ENCODE results near the gene GRM8.

Gene GRM8

DNA sequence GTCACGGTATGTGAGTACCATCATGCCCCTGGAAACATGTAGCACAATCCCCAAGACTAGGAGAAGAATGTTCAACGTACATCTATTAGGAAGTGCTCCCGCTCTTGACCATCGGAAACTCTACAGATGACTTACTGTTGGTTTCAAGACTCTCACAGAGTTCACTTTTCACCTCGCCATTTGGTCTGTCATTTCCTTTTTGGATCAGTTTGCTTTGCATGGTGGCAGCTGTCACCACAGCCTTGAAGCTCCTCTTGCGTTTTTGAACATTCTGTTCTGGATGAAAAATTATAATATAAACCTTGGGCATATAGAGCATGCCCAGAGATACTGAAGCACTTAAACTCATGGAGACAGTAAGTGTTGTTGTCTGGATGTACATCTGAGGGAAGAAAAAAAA lies 806.8 kb downstream of the GRM8 start:
- TF ChIP-seq ZC3H10 (CRISPR knock-in tag; IDR thresholded peaks at IDR 0.05): no peak
- TF ChIP-seq CSDC2 (CRISPR knock-in tag; IDR thresholded peaks at IDR 0.05): no peak
- no peak for TF ChIP-seq ZNF70 (CRISPR knock-in tag; IDR thresholded peaks at IDR 0.05)
- no peak for TF ChIP-seq GLIS3 (CRISPR knock-in tag; IDR thresholded peaks at IDR 0.05)
- TF ChIP-seq ZFP3 (CRISPR knock-in tag; IDR thresholded peaks at IDR 0.05): no peak
- no peak for TF ChIP-seq ZNF8 (CRISPR knock-in tag; IDR thresholded peaks at IDR 0.05)
- TF ChIP-seq TOX (CRISPR knock-in tag; IDR thresholded peaks at IDR 0.05; ENCODE audit: borderline replicate concordance): no peak
- no peak for ATAC-seq

DNA sequence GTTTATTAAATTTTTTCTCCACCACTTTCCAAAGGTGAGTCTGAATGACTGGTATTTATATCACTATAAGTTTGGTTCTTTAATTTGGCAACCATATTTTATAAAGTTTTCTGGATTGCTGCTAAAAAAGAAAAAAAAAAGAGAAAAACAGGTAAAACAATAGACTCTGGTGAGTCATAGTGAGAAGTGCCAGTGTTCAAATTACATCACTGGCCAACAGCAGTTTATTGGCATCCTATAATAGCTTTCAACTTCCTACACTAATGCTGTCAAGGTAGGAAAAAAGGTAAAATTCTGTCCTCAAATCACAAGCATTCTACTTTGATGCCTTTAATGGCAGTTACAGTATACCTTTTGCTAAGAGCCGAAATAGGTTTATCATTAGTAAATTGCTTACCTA lies 808.8 kb downstream of the GRM8 start:
- TF ChIP-seq ISL1 (CRISPR knock-in tag; IDR thresholded peaks at IDR 0.05) (no peak), PPARA (CRISPR knock-in tag; IDR thresholded peaks at IDR 0.05; ENCODE audit: borderline replicate concordance) (no peak), TOX (CRISPR knock-in tag; IDR thresholded peaks at IDR 0.05; ENCODE audit: borderline replicate concordance) (no peak), TSHZ2 (CRISPR knock-in tag; IDR thresholded peaks at IDR 0.05) (no peak), ESRRG (CRISPR knock-in tag; IDR thresholded peaks at IDR 0.05) (no peak), GLIS3 (CRISPR knock-in tag; IDR thresholded peaks at IDR 0.05) (no peak), CSDC2 (CRISPR knock-in tag; IDR thresholded peaks at IDR 0.05) (no peak), ZNF8 (CRISPR knock-in tag; IDR thresholded peaks at IDR 0.05) (no peak), SNAI2 (CRISPR knock-in tag; IDR thresholded peaks at IDR 0.05) (no peak), ZFP3 (CRISPR knock-in tag; IDR thresholded peaks at IDR 0.05) (no peak), OSR1 (CRISPR knock-in tag; IDR thresholded peaks at IDR 0.05) (no peak), RARB (CRISPR knock-in tag; IDR thresholded peaks at IDR 0.05) (no peak), ZNF565 (CRISPR knock-in tag; conservative IDR thresholded peaks at IDR 0.05; ENCODE audit: low read depth) (no peak), ARNTL (CRISPR knock-in tag; IDR thresholded peaks at IDR 0.05; ENCODE audit: borderline replicate concordance, low read depth) (no peak), TCF4 (CRISPR knock-in tag; IDR thresholded peaks at IDR 0.05; ENCODE audit: borderline replicate concordance) (no peak), ZC3H10 (CRISPR knock-in tag; IDR thresholded peaks at IDR 0.05) (no peak), CREB5 (CRISPR knock-in tag; IDR thresholded peaks at IDR 0.05; ENCODE audit: low read depth) (no peak)
- no peak for ATAC-seq

DNA sequence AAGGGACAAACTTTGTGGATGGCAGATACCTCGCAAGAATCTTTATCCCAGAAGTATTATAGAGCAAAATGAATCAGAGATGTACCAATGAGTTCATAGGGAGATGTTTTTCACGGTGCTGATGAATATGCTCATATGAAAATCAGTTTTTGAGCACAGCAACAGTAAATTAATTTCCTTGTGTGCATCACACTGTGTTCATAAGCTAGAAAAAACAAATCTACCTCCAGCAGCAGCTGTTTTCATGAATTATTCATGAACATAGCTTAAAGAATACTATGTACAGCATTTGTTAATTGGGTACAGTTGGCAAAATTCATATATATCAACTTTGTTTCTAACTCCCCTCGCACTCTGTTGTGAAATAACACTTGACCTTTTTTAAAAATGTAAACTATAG lies 809.8 kb downstream of the GRM8 start:
- no peak for TF ChIP-seq TCF4 (CRISPR knock-in tag; IDR thresholded peaks at IDR 0.05; ENCODE audit: borderline replicate concordance)
- no peak for TF ChIP-seq CSDC2 (CRISPR knock-in tag; IDR thresholded peaks at IDR 0.05)
- no peak for TF ChIP-seq GLIS3 (CRISPR knock-in tag; IDR thresholded peaks at IDR 0.05)
- TF ChIP-seq ZFP3 (CRISPR knock-in tag; IDR thresholded peaks at IDR 0.05): no peak
- TF ChIP-seq OSR1 (CRISPR knock-in tag; IDR thresholded peaks at IDR 0.05): no peak
- TF ChIP-seq PPARA (CRISPR knock-in tag; IDR thresholded peaks at IDR 0.05; ENCODE audit: borderline replicate concordance): no peak
- TF ChIP-seq, protein P1, sequence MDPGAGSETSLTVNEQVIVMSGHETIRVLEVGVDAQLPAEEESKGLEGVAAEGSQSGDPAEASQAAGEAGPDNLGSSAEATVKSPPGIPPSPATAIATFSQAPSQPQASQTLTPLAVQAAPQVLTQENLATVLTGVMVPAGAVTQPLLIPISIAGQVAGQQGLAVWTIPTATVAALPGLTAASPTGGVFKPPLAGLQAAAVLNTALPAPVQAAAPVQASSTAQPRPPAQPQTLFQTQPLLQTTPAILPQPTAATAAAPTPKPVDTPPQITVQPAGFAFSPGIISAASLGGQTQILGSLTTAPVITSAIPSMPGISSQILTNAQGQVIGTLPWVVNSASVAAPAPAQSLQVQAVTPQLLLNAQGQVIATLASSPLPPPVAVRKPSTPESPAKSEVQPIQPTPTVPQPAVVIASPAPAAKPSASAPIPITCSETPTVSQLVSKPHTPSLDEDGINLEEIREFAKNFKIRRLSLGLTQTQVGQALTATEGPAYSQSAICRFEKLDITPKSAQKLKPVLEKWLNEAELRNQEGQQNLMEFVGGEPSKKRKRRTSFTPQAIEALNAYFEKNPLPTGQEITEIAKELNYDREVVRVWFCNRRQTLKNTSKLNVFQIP (CRISPR knock-in tag; IDR thresholded peaks at IDR 0.05; ENCODE audit: borderline replicate concordance, low read depth): no peak
- TF ChIP-seq TSHZ2 (CRISPR knock-in tag; IDR thresholded peaks at IDR 0.05): no peak
- no peak for TF ChIP-seq RARB (CRISPR knock-in tag; IDR thresholded peaks at IDR 0.05)
- no peak for TF ChIP-seq ARNTL (CRISPR knock-in tag; IDR thresholded peaks at IDR 0.05; ENCODE audit: borderline replicate concordance, low read depth)
- TF ChIP-seq BACH2 (CRISPR knock-in tag; IDR thresholded peaks at IDR 0.05; ENCODE audit: borderline replicate concordance): no peak
- no peak for TF ChIP-seq ISL1 (CRISPR knock-in tag; IDR thresholded peaks at IDR 0.05)
- TF ChIP-seq ZFP30 (CRISPR knock-in tag; IDR thresholded peaks at IDR 0.05): no peak
- no peak for ATAC-seq
